A549 (cell line): Measurements from ENCODE around the gene GSG1L. TPM values are rescaled to one million over a fixed set of nuclear protein-coding genes. Genes with fewer than 3 reads are reported as not detected.
A peak's percentile ranks its signal among the peaks of the same experiment; 100 is the strongest.

Experiments used
- ATAC-seq, 2 experiments: fragments of 200-7000 bp in 1 of 2; fragments of >200 bp in 1 of 2; cut with Nextera tagmentation in 1 of 2; cut with Tn5 transposase in 1 of 2; 3 replicates each; pipeline versions ENCODE4 v1.8.0 to v1.9.1; 2018 to 2020; ENCODE audit warnings: mild to moderate bottlenecking in 1 of 2, moderate library complexity in 1 of 2
- CTCF ChIA-PET: fragments of 300-600 bp; sonication (Branson Sonifier 250); formaldehyde crosslinking; extraction: SDS; loops from one replicate; lab custom pipeline; 2021; ENCODE audit warnings: antibody characterized with exemption, inconsistent platforms; lab: Yijun Ruan, JAX
- POLR2A ChIA-PET: fragments of 350-600 bp; formaldehyde crosslinking; extraction: SDS; loops from one replicate; lab custom pipeline; 2021; ENCODE audit warnings: antibody characterized with exemption, inconsistent platforms; lab: Yijun Ruan, JAX
- DNase-seq, 2 experiments: peaks; one replicate each; pipeline versions ENCODE4 v3.0.0 to v3.0.0-alpha.2; 2011 to 2016; ENCODE audit warnings: low read depth in 1 of 2, low spot score in 1 of 2
- FAIRE-seq: peaks from 2 replicates; lab custom pipeline; 2011; peaks lifted over from hg19 to GRCh38; lab: Jason Lieb, UNC
- H3K27ac ChIP-seq, 2 experiments: fragments of >200 bp; sonication (Bioruptor Twin); formaldehyde crosslinking; 3 replicates each; pipeline ENCODE4 v1.5.1; 2016 to 2017
- H3K4me1 ChIP-seq: fragments of >200 bp; sonication (Bioruptor Twin); formaldehyde crosslinking; 3 replicates; pipeline ENCODE4 v1.6.1; 2016
- H3K4me2 ChIP-seq: fragments of >200 bp; sonication (Bioruptor Twin); formaldehyde crosslinking; 3 replicates; pipeline ENCODE4 v1.6.1; 2016
- H3K4me3 ChIP-seq: fragments of >200 bp; sonication (Bioruptor Twin); formaldehyde crosslinking; 3 replicates; pipeline ENCODE4 v1.5.1; 2016
- H3K9me3 ChIP-seq: fragments of >200 bp; sonication (Bioruptor Twin); formaldehyde crosslinking; 3 replicates; pipeline ENCODE4 v1.6.1; 2016
- CHD2 ChIP-seq: fragments of 150-350 bp; IDR thresholded peaks from 2 replicates; pipeline ENCODE4 v1.6.1; 2014; ENCODE audit warnings: low read length; ENCODE audit not compliant: partially characterized antibody
- EHF ChIP-seq: fragments of 250-450 bp; sonication (Bioruptor Pico); IDR thresholded peaks from 2 replicates; pipeline ENCODE4 v1.5.0; 2020; ENCODE audit warnings: mild to moderate bottlenecking
- EHMT2 ChIP-seq: fragments of 200-600 bp; sonication (generic); IDR thresholded peaks from 2 replicates; pipeline ENCODE4 v1.6.1; 2016; ENCODE audit warnings: antibody characterized with exemption, low read depth, mild to moderate bottlenecking, moderate library complexity
- EP300 ChIP-seq, 2 experiments: fragments of >200 bp; sonication (Bioruptor Twin); formaldehyde crosslinking; IDR thresholded peaks; 2 replicates in 1 of 2; 3 replicates in 1 of 2; pipeline ENCODE4 v1.6.1; 2016 to 2017
- ESRRA ChIP-seq: fragments of 150-350 bp; IDR thresholded peaks from 2 replicates; pipeline ENCODE4 v1.6.1; 2014; ENCODE audit warnings: mild to moderate bottlenecking, low read length, borderline replicate concordance
- FOXS1 ChIP-seq: fragments of 250-450 bp; sonication (Bioruptor Pico); IDR thresholded peaks from 2 replicates; pipeline ENCODE4 v1.5.0; 2020; ENCODE audit warnings: mild to moderate bottlenecking, moderate library complexity
- HDAC2 ChIP-seq: fragments of 200-600 bp; sonication (generic); IDR thresholded peaks from 2 replicates; pipeline ENCODE4 v1.6.1; 2016
- HOXB5 ChIP-seq: fragments of 250-450 bp; sonication (Bioruptor Pico); IDR thresholded peaks from 2 replicates; pipeline ENCODE4 v1.5.0; 2020; ENCODE audit warnings: mild to moderate bottlenecking, moderate library complexity
- MYC ChIP-seq: IDR thresholded peaks from 2 replicates; pipeline ENCODE4 v1.6.1; 2012; ENCODE audit warnings: mild to moderate bottlenecking, inconsistent platforms, low read length, improper control_type of control experiment, borderline replicate concordance
- PHF8 ChIP-seq: fragments of 200-600 bp; sonication (generic); IDR thresholded peaks from 2 replicates; pipeline ENCODE4 v1.6.1; 2016; ENCODE audit warnings: low read depth, mild to moderate bottlenecking, antibody characterized with exemption, moderate library complexity, borderline replicate concordance
- RARB ChIP-seq: fragments of 250-450 bp; sonication (Bioruptor Pico); IDR thresholded peaks from 2 replicates; pipeline ENCODE4 v1.8.0; 2021; ENCODE audit warnings: mild to moderate bottlenecking, moderate library complexity
- RCOR1 ChIP-seq: fragments of 150-350 bp; IDR thresholded peaks from 2 replicates; pipeline ENCODE4 v1.6.1; 2014; ENCODE audit warnings: antibody characterized with exemption, low read length, low read depth
- RFX5 ChIP-seq: fragments of 450-650 bp; IDR thresholded peaks from 2 replicates; pipeline ENCODE4 v1.7.1; 2014; ENCODE audit warnings: antibody characterized with exemption, mild to moderate bottlenecking, moderate library complexity
- RNF2 ChIP-seq: fragments of 200-600 bp; sonication (generic); IDR thresholded peaks from 2 replicates; pipeline ENCODE4 v1.6.1; 2016; ENCODE audit warnings: low read depth, mild to moderate bottlenecking, antibody characterized with exemption, moderate library complexity, borderline replicate concordance
- TFCP2L1 ChIP-seq: fragments of 250-450 bp; sonication (Bioruptor Pico); IDR thresholded peaks from 2 replicates; pipeline ENCODE4 v1.5.0; 2021; ENCODE audit warnings: mild to moderate bottlenecking
- TP53 ChIP-seq: fragments of 250-450 bp; sonication (Bioruptor Pico); IDR thresholded peaks from 2 replicates; pipeline ENCODE4 v1.5.0; 2021; ENCODE audit warnings: mild to moderate bottlenecking, moderate library complexity
- ZSCAN20 ChIP-seq: fragments of 250-450 bp; sonication (Bioruptor Pico); IDR thresholded peaks from 2 replicates; pipeline ENCODE4 v1.8.0; 2022; ENCODE audit warnings: mild to moderate bottlenecking, moderate library complexity
- WGBS: methylation state at CpG from one replicate; pipeline ENCODE4 v1.1.6; 2017; ENCODE audit errors: missing lambda C conversion rate; 5-methylcytosine and 5-hydroxymethylcytosine counted together
- polyA plus RNA-seq, 4 experiments: library from polyadenylated mRNA; depleted of rRNA in 3 of 4; stranded (reverse); fragments of >200 nt; fragmentation: RNase III in 1 of 4; extraction: RNeasy Plus Mini Kit Qiagen cat#74134 plus additional on column Dnase treatment in 1 of 4; gene quantifications; 2 replicates in 3 of 4; 3 replicates in 1 of 4; pipeline ENCODE4 v1.2.3, GENCODE V29; 2011 to 2017
- TF ChIP-seq, protein P1 (sequence below): fragments of >200 bp; sonication (Bioruptor Twin); formaldehyde crosslinking; IDR thresholded peaks from 3 replicates; pipeline ENCODE4 v1.5.1; 2016
- TF ChIP-seq, protein P2 (sequence below): fragments of 200-600 bp; sonication (generic); IDR thresholded peaks from 2 replicates; pipeline ENCODE4 v1.6.1; 2016; ENCODE audit warnings: antibody characterized with exemption, mild to moderate bottlenecking, moderate library complexity
- TF ChIP-seq, protein P3 (sequence below): IDR thresholded peaks from 2 replicates; pipeline ENCODE4 v1.6.1; 2012
- TF ChIP-seq, protein P4 (sequence below): fragments of >200 bp; sonication (Bioruptor Twin); formaldehyde crosslinking; IDR thresholded peaks from 2 replicates; pipeline ENCODE4 v1.6.1; 2016

Gene GSG1L
- polyA plus RNA-seq, 2 of the 4 experiments (the other 2 are of a cell fraction): not detected

DNA sequence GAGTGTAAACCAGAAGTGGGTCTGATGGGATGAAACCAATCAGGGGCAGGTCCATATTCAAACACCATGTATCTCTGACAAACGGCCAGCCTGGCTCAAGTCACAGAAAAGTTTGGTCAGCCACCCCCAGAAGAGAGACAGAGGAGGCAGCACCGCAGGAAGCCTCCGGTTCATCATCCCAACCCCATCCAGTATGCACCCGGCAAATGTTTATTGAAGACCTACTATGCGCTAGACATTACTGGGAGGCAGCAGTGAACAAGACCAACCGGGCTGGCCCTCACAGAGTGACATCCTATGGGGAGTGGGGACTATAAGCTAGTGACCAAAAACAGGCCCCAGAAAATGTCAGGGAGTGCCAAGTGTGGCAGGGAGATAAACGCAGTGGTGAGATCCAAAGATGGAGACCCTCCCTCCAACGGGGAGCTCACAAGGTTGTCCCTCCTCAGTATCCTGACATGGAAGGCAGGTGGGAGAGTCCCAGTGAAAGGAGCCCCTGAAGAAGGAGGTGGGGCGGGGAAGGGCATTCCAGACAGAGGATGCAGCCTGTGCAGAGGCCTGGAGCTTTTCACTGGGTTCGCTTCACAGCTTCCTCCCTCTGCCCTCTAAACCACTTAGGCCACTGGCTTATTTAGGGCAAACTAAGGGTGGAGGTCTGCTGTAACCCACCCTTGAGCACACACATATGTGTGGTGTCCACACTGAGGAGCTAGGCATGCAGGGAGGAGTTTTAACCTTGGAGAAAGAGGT lies 2.0 kb downstream of the GSG1L start (continued):
- TF ChIP-seq, protein P1, sequence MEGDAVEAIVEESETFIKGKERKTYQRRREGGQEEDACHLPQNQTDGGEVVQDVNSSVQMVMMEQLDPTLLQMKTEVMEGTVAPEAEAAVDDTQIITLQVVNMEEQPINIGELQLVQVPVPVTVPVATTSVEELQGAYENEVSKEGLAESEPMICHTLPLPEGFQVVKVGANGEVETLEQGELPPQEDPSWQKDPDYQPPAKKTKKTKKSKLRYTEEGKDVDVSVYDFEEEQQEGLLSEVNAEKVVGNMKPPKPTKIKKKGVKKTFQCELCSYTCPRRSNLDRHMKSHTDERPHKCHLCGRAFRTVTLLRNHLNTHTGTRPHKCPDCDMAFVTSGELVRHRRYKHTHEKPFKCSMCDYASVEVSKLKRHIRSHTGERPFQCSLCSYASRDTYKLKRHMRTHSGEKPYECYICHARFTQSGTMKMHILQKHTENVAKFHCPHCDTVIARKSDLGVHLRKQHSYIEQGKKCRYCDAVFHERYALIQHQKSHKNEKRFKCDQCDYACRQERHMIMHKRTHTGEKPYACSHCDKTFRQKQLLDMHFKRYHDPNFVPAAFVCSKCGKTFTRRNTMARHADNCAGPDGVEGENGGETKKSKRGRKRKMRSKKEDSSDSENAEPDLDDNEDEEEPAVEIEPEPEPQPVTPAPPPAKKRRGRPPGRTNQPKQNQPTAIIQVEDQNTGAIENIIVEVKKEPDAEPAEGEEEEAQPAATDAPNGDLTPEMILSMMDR: no peak
- TF ChIP-seq MYC: no peak

DNA sequence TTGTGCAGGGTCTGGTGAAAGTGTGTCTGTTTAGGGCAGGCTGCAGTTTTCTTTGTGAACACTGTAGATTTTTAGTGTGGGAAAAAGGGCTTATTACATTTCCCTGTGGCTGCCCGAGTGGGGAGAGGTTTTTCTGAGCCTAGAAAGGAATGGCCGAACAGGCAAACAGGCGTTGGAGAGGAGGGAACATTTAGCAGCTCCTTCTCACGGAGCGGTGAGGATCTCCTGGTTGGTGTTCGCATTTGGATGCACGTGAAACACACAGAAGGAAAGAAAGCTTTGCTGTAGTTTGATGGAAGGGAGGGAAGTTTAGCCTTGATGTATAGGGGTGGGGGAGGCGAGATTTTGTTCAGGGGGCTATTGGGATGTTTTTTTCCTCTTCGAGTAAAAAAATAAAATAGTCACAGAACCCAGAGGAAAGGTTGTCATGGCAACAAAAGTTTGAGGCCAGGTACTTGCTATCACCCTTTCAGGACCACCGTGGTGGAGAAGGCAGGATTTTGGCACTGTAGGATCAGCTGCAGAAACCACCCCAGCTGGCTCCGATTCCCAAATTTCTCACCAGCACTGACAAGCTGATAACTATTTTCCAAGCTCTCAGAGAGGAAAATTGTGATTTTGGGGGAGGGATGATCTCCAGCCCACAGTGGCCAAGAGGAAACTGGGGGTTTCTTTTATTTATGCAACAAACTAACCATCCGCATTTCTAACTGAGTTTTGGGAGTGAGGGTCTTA lies 3.5 kb downstream of the GSG1L start:
- DNase-seq: no peak
- H3K4me3 ChIP-seq: no peak overlapping the region
- H3K4me1 ChIP-seq: peaks cover 4% of the 10 kb centered on the region; the same call in 1 of the 3 replicates
- H3K27ac ChIP-seq: no peak overlapping the region
- TF ChIP-seq EHMT2: no peak
- TF ChIP-seq EHF (CRISPR knock-in tag): no peak
- no peak for TF ChIP-seq RCOR1
- no peak for TF ChIP-seq TFCP2L1 (CRISPR knock-in tag)
- CTCF ChIA-PET: interaction anchor here (1.2 to 1.8 kb wide), 3 partner anchors 11 to 87 kb away, joined by 3 to 16 read pairs (median 4); no protein-coding TSS in a partner anchor
- 16% methylated on average over 12 of the region's 12 CpGs for WGBS
- H3K4me2 ChIP-seq: peak overlapping the region; percentile 8; the same call in 1 of the 3 replicates
- no peaks in the 10 kb centered on the region for H3K9me3 ChIP-seq
- ATAC-seq: no peak
- FAIRE-seq: no peak
- POLR2A ChIA-PET: no interaction called here

DNA sequence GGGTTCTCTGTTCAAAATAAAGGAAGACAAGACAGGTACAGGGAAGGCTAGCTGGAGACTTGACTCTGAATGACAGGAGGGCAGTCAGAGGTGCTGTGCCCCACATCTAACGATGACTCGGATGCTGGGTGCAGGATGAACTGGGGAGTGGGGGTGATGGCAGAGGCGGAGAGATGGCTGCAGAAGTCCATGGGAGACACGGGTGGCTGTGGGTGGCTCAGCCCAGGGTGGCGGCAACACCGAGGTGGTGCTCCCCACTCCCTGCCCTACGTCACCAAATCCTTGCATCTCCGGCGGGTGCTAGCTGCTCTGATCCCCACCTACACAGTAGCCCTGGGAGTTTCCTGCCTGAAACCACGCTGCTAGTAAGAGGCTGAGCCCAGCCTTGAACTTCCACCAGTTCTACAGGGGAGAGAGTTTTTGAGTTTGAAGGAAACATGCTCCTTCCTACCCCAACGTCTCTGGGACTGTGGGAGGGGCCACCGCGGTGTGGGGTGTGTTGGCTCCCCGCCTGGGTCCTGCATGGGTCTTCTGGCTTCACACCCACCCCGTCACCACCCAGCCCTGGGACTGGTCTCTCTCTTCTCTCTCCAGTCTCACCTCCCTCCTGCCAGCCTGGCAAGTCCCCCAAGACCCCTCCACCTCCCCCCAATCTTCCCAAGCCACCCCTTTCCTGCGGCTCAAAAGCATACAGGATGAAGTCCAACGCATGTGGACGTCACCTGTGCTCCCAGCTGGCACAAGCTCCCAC lies 4.5 kb downstream of the GSG1L start:
- CTCF ChIA-PET: interaction anchor here (1.2 to 2.1 kb wide), 3 partner anchors 11 to 27 kb away, joined by 4 to 16 read pairs (median 11); no protein-coding TSS in a partner anchor

DNA sequence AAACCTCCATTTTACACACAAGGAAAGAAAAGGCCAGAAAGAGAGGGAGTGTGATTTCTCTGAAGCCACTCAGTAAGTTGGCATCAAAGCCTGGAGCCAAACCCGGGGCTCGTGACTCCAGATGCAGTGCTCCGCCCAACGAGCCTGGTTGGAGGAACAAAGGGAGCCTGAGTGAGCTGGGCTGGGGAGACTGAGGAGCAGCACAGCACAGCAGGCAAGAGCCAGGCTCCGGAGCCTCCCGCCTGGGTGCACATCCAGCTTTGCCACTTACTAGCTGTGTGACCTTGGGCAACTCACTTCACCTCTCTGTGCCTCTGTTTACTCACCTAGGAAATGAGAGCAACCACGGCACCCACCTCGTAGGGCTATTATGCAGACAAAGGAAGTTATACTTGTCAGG lies 5.6 kb downstream of the GSG1L start:
- no peak overlapping the region for H3K4me2 ChIP-seq
- FAIRE-seq: no peak
- no peak for TF ChIP-seq RFX5
- no peak for TF ChIP-seq PHF8
- no peak for TF ChIP-seq ZSCAN20 (CRISPR knock-in tag)
- TF ChIP-seq, protein P2, sequence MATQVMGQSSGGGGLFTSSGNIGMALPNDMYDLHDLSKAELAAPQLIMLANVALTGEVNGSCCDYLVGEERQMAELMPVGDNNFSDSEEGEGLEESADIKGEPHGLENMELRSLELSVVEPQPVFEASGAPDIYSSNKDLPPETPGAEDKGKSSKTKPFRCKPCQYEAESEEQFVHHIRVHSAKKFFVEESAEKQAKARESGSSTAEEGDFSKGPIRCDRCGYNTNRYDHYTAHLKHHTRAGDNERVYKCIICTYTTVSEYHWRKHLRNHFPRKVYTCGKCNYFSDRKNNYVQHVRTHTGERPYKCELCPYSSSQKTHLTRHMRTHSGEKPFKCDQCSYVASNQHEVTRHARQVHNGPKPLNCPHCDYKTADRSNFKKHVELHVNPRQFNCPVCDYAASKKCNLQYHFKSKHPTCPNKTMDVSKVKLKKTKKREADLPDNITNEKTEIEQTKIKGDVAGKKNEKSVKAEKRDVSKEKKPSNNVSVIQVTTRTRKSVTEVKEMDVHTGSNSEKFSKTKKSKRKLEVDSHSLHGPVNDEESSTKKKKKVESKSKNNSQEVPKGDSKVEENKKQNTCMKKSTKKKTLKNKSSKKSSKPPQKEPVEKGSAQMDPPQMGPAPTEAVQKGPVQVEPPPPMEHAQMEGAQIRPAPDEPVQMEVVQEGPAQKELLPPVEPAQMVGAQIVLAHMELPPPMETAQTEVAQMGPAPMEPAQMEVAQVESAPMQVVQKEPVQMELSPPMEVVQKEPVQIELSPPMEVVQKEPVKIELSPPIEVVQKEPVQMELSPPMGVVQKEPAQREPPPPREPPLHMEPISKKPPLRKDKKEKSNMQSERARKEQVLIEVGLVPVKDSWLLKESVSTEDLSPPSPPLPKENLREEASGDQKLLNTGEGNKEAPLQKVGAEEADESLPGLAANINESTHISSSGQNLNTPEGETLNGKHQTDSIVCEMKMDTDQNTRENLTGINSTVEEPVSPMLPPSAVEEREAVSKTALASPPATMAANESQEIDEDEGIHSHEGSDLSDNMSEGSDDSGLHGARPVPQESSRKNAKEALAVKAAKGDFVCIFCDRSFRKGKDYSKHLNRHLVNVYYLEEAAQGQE: no peak
- TF ChIP-seq, protein P3, sequence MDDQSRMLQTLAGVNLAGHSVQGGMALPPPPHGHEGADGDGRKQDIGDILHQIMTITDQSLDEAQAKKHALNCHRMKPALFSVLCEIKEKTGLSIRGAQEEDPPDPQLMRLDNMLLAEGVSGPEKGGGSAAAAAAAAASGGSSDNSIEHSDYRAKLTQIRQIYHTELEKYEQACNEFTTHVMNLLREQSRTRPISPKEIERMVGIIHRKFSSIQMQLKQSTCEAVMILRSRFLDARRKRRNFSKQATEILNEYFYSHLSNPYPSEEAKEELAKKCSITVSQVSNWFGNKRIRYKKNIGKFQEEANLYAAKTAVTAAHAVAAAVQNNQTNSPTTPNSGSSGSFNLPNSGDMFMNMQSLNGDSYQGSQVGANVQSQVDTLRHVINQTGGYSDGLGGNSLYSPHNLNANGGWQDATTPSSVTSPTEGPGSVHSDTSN: no peak
- TF ChIP-seq EP300 (IDR thresholded peaks at IDR 0.05): no peak
- TF ChIP-seq HOXB5 (CRISPR knock-in tag): no peak
- TF ChIP-seq ESRRA: no peak
- no peak for TF ChIP-seq RARB (CRISPR knock-in tag)
- TF ChIP-seq FOXS1: no peak
- TF ChIP-seq RCOR1: no peak
- TF ChIP-seq TP53 (CRISPR knock-in tag): no peak
- no peak for ATAC-seq
- no peaks in the 10 kb centered on the region for H3K9me3 ChIP-seq
- no peak overlapping the region for H3K4me3 ChIP-seq
- no peak for DNase-seq
- H3K27ac ChIP-seq: no peak overlapping the region
- POLR2A ChIA-PET: no interaction called here
- CTCF ChIA-PET: interaction anchor here (1.2 to 2.1 kb wide), 2 partner anchors 13 to 26 kb away, joined by 4 to 11 read pairs; no protein-coding TSS in a partner anchor
- peaks cover 4% of the 10 kb centered on the region; the same call in 1 of the 3 replicates for H3K4me1 ChIP-seq
- WGBS: 42% methylated on average over 8 of the region's 8 CpGs

More for the DNA sequence above, 4.5 kb downstream of the GSG1L start:
- POLR2A ChIA-PET: interaction anchor here (0.6 kb wide), 1 partner anchor 204 kb away, joined by 5 read pairs; no protein-coding TSS in a partner anchor
- no peak for FAIRE-seq
- peak; percentile 9 to 35; a peak in 4 of 6 replicates for ATAC-seq
- no peak for TF ChIP-seq CHD2
- TF ChIP-seq, protein P4, sequence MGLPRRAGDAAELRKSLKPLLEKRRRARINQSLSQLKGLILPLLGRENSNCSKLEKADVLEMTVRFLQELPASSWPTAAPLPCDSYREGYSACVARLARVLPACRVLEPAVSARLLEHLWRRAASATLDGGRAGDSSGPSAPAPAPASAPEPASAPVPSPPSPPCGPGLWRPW: no peak
- no peak for TF ChIP-seq EHF (CRISPR knock-in tag)
- TF ChIP-seq RNF2: no peak
- TF ChIP-seq HDAC2: no peak
- H3K9me3 ChIP-seq: no peaks in the 10 kb centered on the region
- no peak overlapping the region for H3K4me3 ChIP-seq
- H3K4me2 ChIP-seq: no peak overlapping the region
- WGBS: 24% methylated on average over 16 of the region's 18 CpGs
- H3K4me1 ChIP-seq: peaks cover 4% of the 10 kb centered on the region; the same call in 1 of the 3 replicates
- no peak for DNase-seq
- H3K27ac ChIP-seq: no peak overlapping the region
